T-helper 2 cell (primary cell): ENCODE data around the gene RELCH.

Experiments used
- DNase-seq, 5 experiments: peaks; one replicate each; pipeline versions ENCODE4 v3.0.0 to v3.0.0-alpha.2; 2012 to 2022

RELCH gene

GRCh38 chr18:62187543-62188510, 772 bp downstream of the RELCH start:
- peak in 3 of 5 experiments; percentile 2 to 54 (median 10) for DNase-seq

- DNase-seq, result peak in 1 of 5 experiments; percentile 11
Observed at GRCh38 chr18:62189208-62189607, 2.2 kb downstream of the RELCH start.

- no peak for DNase-seq
Observed at GRCh38 chr18:62196079-62196478, 9.0 kb downstream of the RELCH start.

GRCh38 chr18:62196980-62197379, 9.9 kb downstream of the RELCH start:
- no peak for DNase-seq

- no peak for DNase-seq
Observed at GRCh38 chr18:62198259-62198658, 11.2 kb downstream of the RELCH start.

- no peak for DNase-seq
Observed at GRCh38 chr18:62199629-62200028, 12.6 kb downstream of the RELCH start.

- DNase-seq, result no peak
Observed at GRCh38 chr18:62200121-62200914, 13.3 kb downstream of the RELCH start.

- no peak for DNase-seq
Observed at GRCh38 chr18:62201870-62202269, 14.8 kb downstream of the RELCH start.

GRCh38 chr18:62205824-62206223, 18.8 kb downstream of the RELCH start:
- DNase-seq, result no peak

GRCh38 chr18:62206593-62206992, 19.5 kb downstream of the RELCH start:
- DNase-seq, result no peak

GRCh38 chr18:62209046-62209445, 22.0 kb downstream of the RELCH start:
- DNase-seq, result no peak

- no peak for DNase-seq
Observed at GRCh38 chr18:62210138-62210537, 23.1 kb downstream of the RELCH start.

- DNase-seq, result no peak
Observed at GRCh38 chr18:62211325-62211828, 24.3 kb downstream of the RELCH start.

GRCh38 chr18:62214790-62215189, 27.7 kb downstream of the RELCH start:
- DNase-seq, result no peak

GRCh38 chr18:62224229-62224628, 37.2 kb downstream of the RELCH start:
- DNase-seq, result no peak

GRCh38 chr18:62226047-62226446, 39.0 kb downstream of the RELCH start:
- no peak for DNase-seq

- peak in 1 of 5 experiments; percentile 1 for DNase-seq
Observed at GRCh38 chr18:62236252-62236651, 49.2 kb downstream of the RELCH start.

GRCh38 chr18:62239475-62239874, 52.4 kb downstream of the RELCH start:
- DNase-seq, result no peak

GRCh38 chr18:62242955-62243354, 55.9 kb downstream of the RELCH start:
- no peak for DNase-seq

- DNase-seq, result no peak
Observed at GRCh38 chr18:62245177-62245576, 58.1 kb downstream of the RELCH start.

GRCh38 chr18:62245699-62246098, 58.6 kb downstream of the RELCH start:
- DNase-seq, result peak in 1 of 5 experiments; percentile 6

- no peak for DNase-seq
Observed at GRCh38 chr18:62248313-62248712, 61.3 kb downstream of the RELCH start.

- peak; percentile 16 to 78 (median 51) for DNase-seq
Observed at GRCh38 chr18:62249478-62250097, 62.5 kb downstream of the RELCH start.
